Esophagus squamous epithelium (tissue), 4 donors: ENCODE results near the gene SLC35F2.

Experiments
- POLR2A ChIP-seq, 4 donors: fragments of 450-650 bp; IDR thresholded peaks; one replicate each; pipeline ENCODE4 v1.6.1; 2017; ENCODE audit warnings: antibody characterized with exemption in 4 of 4, mild to moderate bottlenecking in 4 of 4, moderate library complexity in 3 of 4
- TF ChIP-seq, protein P1 (sequence below), 6 experiments: fragments of 450-650 bp in 4 of 6; fragments of 200-600 bp in 2 of 6; sonication (generic) in 2 of 6; IDR thresholded peaks; one replicate each; pipeline ENCODE4 v1.5.1; 2016 to 2019; ENCODE audit warnings: antibody characterized with exemption in 6 of 6, mild to moderate bottlenecking in 4 of 6, moderate library complexity in 4 of 6

DNA sequence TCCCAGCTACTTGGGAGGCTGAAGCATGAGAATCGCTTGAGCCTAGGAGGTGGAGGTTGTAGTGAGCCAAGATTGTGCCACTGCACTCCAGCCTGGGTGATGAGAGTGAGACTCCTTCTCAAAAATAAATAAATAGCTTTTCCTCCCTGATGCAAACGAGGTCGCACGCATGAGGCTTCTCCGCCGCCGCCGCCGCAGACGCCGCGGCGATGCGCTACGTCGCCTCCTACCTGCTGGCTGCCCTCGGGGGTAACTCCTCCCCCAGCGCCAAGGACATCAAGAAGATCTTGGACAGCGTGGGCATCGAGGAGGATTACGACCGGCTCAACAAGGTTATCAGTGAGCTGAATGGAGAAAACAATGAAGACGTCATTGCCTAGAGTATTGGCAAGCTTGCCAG lies 49.6 kb upstream of the SLC35F2 start:
- TF ChIP-seq, protein P1, sequence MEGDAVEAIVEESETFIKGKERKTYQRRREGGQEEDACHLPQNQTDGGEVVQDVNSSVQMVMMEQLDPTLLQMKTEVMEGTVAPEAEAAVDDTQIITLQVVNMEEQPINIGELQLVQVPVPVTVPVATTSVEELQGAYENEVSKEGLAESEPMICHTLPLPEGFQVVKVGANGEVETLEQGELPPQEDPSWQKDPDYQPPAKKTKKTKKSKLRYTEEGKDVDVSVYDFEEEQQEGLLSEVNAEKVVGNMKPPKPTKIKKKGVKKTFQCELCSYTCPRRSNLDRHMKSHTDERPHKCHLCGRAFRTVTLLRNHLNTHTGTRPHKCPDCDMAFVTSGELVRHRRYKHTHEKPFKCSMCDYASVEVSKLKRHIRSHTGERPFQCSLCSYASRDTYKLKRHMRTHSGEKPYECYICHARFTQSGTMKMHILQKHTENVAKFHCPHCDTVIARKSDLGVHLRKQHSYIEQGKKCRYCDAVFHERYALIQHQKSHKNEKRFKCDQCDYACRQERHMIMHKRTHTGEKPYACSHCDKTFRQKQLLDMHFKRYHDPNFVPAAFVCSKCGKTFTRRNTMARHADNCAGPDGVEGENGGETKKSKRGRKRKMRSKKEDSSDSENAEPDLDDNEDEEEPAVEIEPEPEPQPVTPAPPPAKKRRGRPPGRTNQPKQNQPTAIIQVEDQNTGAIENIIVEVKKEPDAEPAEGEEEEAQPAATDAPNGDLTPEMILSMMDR (IDR thresholded peaks at IDR 0.05): no peak
- TF ChIP-seq POLR2A (IDR thresholded peaks at IDR 0.05): no peak
